ENCODE results near the gene CADM1. TPM values are rescaled to one million over a fixed set of nuclear protein-coding genes. Genes with fewer than 3 reads are reported as not detected.

The CADM1 gene
- total RNA-seq, 1 experiment from 2014 or later, result 63.0 TPM

DNA sequence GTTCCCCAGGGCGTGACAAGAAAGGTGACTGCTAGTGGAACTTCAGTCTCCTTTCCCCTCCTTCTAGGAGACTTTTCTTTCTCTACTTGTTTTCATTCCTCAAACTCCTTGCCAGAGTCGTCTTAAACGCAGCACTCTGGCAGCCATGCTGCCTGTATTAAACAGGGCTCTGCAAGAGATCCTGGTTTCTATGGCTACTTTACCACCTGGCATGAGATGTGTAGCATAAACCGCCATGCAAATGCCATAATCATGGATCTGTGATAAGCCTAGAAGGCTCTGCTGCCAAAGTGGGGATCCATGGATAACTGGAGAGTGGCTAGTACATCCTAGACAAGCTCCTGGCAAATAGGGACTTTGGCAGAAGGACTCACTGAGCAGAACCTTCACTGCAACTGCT lies 321.1 kb downstream of the CADM1 start:
- no peak for DNase-seq (ENCODE audit: low read depth)

DNA sequence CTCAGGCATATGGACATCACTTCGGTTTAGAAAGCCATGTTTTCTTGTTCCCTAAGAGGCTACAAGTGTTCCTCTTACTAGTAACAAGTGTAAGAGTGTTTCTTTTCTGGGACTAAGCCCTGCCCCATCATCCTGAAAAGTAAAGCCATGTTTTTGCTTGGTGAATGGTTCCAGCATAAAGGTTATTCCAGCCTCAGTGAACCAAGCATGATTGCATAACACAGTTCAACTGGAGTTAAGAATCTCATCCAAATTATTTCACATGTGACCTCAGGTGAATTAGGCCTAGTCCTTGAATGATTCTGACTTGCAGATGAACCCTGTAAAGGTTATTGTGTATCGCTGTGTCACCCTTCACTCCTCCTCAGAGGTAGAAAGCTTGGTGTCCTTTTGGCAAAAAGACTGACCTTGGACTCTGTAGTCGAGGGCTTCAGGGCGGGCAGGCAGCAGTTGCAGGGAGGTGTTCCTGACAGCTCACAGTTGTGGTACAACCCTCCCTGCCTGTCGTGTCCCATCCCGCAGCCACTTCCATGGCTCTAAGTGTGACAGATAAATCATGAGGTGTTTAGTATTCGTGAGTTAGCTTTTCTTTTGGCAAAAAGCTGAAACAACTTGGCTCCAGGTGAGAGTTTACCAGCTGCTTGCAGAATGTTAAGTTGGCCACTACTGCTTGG lies 321.8 kb downstream of the CADM1 start:
- DNase-seq (ENCODE audit: low read depth), result no peak

DNA sequence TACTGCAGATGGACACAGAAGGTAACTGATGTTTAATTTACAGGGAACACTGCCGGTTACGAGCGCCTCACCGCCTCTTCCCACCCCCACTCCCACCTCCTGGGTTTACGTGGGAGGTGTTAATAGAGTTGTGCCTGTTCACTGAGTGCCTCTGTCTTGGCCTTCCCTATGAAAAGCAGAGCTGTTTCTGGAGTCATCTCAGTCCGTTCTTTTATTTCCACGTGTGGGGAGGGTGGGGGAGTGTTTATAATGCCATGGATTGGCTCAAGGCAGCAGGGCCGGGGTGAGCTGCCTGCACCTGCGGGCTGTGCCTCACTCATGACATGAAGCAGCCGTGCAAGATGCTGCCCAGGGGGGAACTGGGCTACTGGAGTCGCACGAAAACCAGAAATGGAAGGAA lies 322.7 kb downstream of the CADM1 start:
- no peak for DNase-seq (ENCODE audit: low read depth)

DNA sequence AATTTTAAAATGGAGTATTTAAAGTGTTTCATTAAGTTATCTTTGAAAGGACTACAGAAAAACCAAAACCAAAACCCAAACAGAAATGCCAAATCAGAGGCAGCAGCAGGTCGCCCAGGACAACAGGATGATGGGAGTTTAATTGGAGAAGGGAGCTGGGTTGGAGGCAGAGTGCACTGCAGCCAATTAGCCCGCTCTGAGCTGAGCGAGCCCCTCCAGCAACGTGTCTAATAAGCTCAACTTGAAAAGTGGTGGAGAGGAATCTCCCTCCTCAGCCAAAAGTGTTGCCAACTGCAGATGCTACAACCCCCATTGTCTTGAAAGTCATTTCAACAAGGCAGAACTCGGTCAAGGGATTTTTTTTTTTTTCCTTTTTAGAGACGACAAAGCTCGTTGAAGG lies 323.9 kb downstream of the CADM1 start:
- DNase-seq (ENCODE audit: low read depth), result no peak

DNA sequence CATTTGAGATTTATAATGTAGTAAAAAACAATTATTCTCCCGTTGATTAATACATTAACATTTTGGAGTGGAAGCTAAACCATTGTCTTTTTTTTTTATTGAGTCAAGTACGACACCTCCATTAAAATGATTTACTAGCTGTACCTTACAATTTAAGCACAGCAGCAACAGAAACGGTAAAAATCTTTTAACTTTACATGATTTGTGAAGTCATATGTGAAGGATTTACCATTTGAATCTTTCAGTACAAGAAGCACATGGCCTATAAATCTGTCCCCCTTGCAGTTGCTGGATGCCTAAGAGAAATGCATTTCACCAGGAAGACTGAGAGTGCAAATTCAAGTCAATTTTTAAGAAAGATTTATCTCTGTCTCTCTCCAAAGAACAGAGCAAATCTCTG lies 324.6 kb downstream of the CADM1 start:
- DNase-seq (ENCODE audit: low read depth), result no peak

DNA sequence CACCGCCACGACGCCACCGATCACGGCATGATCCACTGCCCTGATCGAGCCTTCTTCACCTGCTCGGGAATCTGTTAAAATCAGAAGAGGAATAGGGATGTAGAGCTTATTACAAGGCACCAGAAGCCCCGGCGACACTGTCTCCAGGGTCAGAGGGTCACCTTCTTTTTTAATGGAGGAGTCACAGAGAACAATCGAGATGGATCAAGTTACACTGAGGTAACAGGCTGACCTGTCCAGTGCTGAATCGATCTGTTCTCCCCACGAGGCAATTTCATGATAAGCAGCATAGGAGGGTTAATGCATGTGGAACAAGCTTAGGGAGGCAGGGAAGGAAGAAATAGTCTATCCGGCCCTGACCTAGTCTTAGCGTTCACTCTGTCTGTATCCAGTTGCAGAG lies 325.5 kb downstream of the CADM1 start:
- no peak for DNase-seq (ENCODE audit: low read depth)

DNA sequence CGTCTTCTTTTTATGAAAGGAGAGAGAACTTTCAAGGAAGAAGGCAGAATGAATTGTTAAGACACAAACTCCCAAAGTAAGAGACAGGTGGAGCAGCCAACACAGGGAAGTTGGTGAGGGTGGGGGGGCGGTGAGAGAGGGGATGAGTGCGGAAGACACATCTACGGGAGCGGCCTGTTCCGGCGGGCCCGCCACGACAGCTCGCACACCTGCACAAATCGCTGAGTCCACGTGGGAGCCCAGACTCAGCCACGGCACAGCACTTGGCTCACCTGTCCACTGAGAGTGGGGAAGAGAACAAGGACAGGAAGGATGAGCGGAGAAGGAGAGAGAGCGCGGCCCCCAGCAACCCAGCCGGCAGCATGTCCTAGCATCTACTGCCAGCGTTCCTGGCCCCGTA lies 331.1 kb downstream of the CADM1 start:
- no peak for DNase-seq (ENCODE audit: low read depth)

DNA sequence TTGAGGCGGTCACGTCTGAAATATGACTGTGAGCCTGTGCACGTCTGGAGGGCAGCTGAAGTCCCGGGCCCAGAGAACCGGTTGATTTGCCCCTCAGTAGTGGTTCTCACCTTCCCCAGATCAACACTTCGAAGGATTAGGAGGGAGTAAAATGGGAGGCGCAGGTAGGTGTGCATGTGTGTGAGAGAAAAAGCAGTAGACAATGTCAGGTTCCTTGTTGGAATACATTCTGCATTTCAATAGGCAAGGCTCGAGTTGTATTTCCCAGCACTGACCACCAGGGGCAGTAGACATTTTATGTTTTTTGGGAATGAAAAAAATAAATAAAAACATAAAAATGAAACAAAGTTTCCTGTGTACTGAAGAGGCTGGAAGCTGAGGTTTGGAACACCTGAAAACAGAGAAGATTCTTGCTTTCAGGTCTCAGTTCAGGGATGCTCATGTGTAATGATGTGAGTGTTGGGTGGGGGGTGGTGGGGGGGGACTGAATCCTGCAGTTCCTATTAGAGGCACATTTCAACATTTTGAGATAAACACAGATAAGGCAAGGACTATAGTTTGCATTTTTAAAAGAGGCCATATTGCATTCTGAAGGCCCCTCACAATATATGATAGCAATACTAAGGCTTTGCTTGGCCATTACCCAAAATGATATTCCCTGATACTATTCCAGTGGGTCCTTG lies 333.9 kb downstream of the CADM1 start:
- DNase-seq (ENCODE audit: low read depth), result peak; percentile 15

DNA sequence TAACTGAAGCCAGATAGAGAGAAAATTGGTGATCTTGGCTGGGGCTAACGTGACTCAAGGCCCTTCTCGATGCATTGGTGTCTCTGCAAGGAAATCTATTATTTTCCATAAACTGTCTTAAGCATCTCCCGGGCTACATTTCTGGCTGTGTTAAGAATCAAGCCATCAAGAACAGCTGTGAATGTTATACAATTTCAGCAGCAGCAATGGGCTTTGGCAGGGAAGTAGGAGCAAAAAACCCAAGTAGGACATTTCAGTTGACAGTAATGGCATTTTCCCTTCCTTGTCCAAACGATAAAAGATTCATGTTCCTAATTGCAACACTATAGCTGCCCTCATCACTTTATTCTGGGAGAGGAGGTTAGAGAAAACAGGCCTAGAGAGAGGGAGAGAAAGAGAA lies 335.0 kb downstream of the CADM1 start:
- DNase-seq (ENCODE audit: low read depth), result no peak

DNA sequence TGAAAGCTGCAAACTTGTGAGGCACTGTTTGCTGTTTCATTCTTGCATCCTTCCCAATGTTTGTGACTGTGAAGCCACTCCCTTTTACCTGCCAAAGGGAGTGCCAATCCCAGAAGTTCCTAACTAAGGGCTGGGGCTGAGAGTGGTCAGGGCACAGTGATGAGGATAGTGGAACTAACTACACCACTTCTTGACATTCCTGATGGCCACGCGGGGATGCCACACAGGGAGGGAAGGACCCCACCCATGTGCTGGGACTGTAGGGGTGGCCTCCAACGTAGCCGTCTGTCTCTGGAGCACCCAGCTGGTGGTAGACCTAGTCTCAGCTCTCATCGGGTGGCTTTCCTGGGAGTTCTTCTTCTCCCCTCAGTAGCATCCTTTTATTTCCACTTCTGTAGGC lies 335.5 kb downstream of the CADM1 start:
- no peak for DNase-seq (ENCODE audit: low read depth)

DNA sequence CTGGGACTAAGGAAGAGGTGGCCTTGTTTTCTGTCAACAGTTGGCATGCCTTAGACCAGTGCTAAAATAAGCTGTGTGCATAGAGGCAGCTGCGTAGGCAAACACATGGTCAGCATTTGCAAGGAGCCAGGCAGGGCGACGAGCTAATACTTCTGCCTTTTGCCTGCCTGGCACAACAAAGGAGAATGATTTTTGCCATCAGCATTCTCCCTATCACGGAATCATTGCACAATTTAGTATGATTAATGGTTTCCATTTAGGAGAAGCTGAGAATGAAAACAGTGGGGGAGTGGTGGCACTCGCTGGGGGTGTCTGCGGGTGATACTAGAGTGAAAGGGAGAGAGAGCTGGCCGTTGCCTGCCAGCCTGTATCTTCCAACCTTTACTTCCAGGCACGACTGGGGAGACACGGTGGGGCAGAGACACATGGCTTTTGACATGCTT lies 336.0 kb downstream of the CADM1 start:
- peak; percentile 10 for DNase-seq (ENCODE audit: low read depth)

DNA sequence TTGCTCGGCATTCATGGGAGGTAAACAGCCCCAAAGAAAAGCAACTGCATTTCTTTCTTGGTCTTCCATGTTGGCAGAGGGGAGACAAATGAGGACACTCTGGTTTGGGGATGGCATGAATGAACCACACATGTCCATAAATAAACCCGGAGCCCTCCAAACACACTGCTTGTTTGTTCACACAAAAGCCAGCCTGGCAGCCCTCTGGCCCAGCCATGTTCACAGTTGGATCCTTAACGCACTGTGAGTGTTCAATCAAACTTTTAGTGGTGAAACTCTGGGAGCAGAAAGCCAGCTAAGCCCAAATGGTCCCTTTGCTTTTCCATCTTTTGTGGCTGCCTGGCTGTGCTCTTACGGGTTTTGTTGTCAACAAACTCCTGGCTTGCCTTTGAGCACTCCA lies 336.8 kb downstream of the CADM1 start:
- no peak for DNase-seq (ENCODE audit: low read depth)

DNA sequence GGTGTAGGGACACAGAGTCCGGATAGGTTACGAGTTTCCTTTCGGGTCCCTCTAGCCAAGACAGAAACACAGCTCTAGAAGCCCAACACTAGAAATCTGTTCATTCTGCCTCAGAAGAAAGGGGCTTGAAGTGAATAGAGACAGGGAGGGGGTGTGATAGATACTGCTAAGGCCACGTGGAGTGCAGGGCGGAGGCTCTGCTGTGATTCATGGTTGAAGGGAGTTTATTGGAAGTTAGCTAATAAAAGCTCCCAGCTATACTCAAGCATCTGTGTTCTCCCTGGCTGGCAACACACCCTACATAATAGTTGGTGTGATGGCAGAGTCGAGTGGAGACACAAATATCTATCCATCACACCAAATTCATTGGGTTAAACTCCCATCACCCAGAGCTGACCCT lies 337.4 kb downstream of the CADM1 start:
- no peak for DNase-seq (ENCODE audit: low read depth)

DNA sequence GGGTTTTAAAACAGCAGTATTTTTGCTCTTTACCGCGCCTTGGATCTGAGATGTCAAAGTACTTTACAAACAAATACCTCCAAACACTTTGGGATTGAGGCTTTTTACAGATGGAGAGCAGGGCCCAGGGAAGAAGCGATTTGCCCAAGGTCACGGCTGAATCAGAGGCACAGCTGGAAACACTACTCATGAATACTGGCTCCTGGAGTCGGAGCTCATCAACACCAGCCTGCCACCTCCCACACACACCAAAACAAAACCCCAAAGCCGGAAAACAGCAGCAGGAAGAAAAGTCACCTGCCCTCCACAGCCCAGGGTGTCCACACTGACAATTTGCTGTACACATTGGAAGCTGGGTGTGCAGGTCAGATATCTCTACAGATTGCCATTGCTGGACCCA lies 339.4 kb downstream of the CADM1 start:
- DNase-seq (ENCODE audit: low read depth), result no peak

DNA sequence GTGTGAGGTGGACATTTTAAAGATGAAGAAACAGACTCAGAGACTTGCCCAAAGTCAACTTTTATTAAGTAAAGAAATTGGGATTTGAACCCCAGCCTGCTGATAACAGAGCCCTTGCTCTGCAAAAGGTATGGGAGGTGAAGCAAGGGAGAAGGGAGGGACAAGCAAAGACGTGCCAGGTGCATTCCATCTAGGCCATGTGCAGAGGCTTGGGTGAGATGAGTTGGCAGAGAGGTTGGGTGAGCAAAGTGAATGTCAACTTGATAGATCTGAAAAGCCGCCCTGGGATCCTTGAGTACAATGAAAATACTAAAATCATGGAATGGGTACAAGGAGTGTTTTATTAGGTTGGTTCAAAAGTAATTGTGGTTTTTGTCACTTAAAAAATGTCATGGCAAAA lies 341.3 kb downstream of the CADM1 start:
- no peak for DNase-seq (ENCODE audit: low read depth)

DNA sequence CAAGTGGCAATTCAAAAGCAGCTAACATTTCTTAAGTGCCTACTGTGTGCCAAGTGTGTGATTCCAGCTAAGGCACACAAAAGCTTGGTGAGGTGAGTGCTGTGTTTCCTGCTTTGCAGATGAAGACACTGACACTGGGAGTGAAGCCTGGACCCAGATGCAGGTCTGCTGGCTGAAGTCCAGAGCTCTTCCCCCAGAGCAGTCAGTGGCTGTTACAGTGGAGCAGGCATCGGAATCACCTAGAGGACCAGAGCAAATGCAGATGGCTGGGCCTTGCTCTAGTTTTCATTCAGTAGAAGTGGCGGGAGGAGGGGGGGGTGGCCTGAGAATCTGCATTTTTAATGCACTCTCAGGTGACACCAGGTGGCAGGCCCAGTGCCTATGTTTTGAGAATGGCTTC lies 342.3 kb downstream of the CADM1 start:
- no peak for DNase-seq (ENCODE audit: low read depth)

DNA sequence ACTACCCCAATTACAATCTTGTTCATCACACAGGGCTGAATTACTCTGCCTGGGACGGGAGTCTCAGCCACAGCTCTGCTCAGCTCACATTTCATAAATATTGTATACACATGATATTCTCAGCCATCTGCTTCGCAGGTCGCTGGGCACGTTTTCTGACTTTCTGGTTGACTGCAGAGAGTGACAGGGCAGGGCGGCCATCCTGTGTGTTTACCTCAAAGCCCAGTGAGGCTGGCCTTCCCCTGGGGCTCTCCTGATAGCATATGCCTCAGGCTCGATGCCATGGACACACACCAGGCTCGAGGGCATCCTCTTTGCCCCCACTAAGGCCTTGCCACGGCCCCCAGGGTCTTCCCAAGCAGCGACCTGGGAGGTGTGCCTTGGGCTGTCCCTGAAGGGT lies 345.0 kb downstream of the CADM1 start:
- DNase-seq (ENCODE audit: low read depth), result no peak

DNA sequence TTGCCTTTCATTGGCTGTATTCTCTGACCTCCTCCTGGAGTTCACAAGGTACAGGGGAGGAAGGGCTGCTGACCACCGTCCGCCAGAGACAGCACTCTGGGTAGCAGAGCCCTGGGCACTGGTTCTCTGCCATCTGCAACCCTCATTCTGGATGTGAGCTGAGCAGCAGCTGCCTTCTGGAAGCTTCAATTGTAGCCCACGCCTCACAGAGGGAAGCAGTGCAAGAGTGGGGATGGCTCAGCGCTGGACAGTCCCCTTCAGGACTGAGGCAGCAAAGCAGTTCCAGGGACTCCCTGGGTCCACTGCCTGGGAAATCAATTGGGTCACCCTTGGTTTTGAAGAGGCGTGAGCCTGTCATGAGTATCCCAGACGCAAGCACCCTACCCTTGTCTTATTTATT lies 346.2 kb downstream of the CADM1 start:
- no peak for DNase-seq (ENCODE audit: low read depth)

DNA sequence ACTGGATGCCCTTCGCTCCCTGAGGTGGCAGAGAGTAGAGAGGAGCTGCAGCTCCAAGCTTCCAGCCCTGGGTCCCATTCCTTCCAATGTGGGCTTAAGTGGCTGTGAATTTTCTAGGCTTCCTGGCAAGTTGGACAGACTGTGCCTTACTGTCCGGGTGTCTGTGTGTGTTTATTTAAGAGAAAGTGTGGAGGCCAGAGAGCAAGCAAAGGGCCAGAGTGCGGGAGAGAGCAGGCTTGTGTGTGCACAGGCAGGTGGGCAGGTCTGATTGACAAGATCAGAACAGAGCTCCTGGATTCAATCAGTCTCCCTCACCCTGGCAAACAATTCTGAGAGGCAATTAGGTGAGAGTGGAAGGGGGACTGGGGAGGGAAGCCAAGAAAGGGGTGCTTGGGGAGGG lies 347.0 kb downstream of the CADM1 start:
- DNase-seq (ENCODE audit: low read depth), result no peak

DNA sequence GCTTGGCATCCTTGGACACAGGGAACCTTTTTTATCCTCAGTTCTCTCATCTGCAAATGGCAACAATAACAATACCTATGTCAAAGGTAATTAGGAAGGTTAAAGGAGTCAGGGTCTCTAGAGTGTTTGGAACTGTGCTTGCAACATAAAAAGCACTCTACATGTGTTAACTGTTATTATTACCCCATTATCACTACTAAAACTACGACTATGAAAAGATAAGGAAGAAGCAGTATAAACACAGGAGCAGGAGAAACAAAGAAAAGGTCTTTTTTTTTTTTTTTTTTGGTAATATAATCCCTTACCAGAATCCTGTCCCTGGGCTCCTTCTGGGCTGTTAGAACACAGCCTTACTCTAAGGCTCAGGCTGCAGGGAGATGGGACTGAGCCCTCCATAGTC lies 348.2 kb downstream of the CADM1 start:
- no peak for DNase-seq (ENCODE audit: low read depth)

DNA sequence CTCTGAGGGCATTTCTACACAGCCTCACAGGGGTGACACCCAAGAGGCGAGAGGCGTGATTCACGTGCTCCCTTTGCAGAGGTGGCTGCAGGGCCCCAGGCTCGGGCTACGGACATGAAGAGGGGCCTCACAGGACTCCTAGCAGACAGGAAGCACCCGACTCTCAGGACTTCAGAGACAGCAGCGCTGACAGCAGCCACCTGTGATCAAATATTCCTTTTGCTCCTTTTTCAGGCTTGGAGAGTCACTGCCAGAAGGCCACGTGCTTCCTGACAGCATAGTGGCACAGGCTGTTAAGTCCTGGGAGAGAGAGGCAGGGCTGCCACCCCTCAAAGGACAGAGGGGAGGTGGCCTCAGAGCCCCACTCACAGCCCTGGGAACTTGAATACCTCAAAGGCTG lies 348.9 kb downstream of the CADM1 start:
- no peak for DNase-seq (ENCODE audit: low read depth)

DNA sequence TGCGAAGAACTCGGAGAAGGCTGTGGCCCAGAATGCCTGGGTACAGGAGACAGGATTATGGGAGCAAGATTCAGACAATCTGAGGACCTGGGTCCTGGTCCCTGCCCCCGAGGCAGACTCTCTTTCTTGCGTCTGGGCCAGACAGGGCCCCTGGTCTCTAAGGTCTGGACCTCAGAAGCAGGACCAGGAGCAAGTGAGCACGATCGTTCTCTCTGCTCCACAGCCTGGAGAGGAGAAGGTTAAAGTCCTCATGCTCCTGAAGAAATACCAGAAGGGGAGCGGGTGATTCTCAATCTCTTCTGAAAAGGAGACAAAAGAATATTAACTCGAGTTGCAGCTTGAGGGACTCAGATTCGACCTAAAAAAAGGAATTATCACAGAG lies 349.9 kb downstream of the CADM1 start:
- DNase-seq (ENCODE audit: low read depth), result no peak

DNA sequence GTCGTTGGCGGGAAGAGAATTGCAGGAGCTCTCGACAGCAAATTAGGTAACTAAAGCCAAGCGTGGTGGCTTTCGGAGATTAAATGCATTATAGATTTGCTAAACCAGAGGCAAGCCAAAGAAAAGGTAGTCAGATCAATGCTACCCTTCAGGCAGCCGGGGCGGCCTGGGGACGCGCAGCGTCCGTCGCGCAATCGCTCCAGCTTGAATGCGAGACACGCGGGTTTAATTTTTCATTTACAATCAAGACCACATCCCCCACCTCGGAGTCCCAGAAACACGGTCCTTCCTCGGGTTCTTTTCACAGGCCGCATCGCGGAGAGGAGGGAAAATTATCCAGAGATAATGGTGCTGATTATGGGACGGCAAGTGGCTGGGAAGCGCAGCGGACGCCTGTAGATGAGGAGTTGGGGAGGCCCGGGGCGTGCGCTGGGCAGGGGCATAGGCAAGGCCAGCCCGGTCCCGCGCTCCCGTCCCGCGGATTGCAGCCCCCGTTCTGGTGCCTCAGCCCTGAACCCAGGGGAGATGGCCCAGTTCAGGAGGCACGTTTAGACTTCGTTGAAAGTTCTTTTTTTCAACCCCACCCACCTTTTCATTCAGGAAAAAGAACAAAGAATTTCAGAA lies 350.4 kb downstream of the CADM1 start:
- no peak for DNase-seq (ENCODE audit: low read depth)

Measured in RPMI7951 (cell line).